HG02840 (cell line): ENCODE results near the gene QSOX1.

ENCODE experiments used
- ATAC-seq: cut with Tn5 transposase; IDR thresholded peaks from one replicate; pipeline ENCODE4 v1.9.1; 2021; ENCODE audit warnings: mild to moderate bottlenecking, moderate library complexity, moderate number of reproducible peaks; ENCODE audit not compliant: unreplicated experiment, low FRiP score

The QSOX1 gene

GRCh38 chr1:180230791-180231505 is 76.3 kb downstream of the QSOX1 start:
- no peak for ATAC-seq

DNA sequence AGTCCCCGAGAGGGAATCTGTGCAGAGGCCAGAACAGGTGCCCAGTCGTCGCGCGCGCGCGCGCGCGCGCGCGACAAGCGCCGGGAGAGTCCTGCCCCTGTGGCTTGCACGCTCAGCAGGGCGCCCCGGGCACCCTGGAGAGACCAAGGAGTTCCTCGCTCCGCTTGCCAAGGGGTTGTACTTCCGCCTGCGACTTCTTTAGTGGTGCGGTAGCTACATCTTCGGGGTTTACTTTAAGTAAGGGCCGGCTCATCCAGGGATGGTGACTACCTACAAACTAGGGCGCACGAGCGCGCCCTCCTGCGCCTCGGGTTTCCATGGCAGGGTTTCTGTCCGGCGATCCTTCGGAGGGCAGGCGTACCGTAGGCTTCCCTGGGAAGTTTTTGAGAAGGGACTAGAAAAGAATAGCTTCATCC is 76.8 kb downstream of the QSOX1 start:
- ATAC-seq = no peak

DNA sequence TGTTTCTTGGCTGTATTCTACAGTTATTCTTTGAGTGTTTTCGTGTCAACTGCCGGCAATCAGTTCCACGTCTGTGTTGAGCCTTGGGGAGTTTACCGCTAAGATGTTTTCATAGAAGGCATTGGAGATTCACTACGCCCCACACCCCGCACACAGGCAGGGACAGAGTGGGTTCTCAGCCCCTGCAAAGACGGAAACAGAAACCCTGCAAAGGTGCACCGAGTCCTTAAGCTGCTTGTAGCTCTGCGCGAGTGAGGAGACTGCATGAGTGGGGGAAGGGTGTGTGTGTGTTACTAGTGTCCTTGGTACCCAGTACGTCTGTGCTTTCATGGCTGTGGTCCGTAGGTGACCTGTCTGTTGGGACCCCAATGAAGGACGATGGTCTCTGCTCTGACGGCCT is 77.3 kb downstream of the QSOX1 start:
- ATAC-seq = no peak

- no peak for ATAC-seq
Measured at GRCh38 chr1:180232521-180233043, 77.9 kb downstream of the QSOX1 start.

DNA sequence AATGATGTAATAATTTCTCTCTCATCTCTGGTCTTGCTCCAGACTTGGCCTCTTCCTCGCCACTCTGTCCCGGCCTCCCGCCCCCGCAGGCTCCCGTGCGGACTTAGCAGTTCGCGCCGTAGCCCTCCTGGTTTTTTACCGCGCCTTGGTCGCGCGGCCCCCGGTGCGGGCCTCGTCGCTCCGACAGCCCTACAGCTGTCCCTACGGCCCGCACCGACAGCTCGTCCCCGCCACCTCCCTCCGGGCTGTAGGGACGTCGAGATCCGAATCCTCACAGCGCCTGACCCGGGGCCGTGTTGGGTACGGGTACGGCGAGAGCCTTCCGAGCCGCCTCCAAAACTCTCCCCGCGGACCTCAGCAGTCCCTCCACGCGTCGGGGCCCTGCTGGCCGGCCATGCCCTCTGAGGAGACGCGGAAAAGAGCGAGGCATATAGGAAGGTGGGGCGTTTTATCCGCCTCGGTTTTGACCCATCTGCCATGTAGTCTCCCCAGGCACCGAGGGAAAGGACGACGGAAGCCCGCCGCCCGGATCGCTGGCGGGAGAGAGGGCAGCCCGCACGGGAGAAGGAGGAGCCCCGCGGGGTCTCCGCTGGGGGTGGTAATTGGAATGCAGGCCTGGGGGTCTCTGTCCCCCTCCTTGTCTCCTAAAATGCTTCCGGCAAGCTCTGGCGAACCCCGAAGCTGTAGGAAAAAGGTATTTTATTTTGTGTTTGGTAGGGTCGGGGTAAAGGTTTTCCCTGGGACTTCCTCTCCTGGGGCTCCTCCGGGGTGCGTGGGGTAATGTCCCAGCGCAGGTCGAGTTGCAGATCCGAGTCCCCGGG is 78.7 kb downstream of the QSOX1 start:
- no peak for ATAC-seq

DNA sequence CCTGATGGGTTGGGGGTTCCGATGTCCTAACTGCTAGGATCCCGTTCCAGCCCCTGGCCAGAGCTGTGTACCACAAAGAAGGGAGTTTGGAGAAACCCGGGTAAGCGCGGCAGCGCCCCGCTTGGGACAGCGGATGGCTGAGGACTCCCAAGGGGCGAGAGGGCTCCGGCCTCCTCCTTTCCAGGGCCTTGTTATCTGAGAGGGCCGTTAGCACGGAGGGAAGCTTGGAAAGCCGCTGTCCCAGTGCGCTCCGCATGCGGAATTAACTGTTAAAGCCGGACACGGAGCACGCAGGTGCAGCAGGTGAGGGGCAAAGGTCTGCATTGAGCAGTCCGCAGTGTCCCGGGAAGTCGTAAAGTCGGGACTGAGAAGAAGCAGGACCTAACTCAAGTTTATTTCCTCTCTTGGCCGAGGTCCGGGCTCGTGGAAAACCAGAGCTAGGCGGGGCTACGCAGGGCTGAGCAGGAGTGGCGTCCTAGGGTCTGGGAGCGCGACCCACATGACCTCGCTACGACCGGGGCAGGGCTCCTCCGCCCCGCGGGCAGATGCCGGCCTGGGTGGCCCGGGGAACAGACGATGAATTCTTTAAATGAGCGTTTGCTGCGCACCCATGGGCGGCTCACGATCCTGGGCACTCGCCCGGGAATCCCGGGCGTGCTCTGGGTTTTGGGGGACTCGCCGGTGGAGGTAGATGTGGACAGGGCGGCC is 79.9 kb downstream of the QSOX1 start:
- ATAC-seq = no peak

DNA sequence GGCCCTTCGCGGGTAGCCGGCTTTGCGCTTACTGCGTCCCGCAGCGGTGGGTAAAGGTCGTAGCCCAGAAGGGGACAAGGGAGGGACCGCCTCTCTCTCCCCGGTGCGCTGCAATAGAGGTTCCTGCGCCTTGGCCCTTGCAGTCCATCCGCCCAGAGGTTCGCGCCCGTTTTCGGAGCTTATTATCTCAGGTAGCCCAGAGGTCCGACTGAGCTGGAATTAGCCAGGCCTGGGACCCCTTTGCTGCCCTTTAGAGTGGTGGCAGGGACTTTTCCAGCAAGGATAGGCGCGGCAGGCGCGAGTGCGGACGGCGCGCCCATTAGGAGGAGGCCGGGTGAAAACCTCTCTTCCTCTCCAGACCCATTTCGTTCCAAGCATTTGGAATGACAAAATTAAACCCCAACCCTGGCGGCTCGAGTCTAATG is 80.4 kb downstream of the QSOX1 start:
- no peak for ATAC-seq

- no peak for ATAC-seq
Measured at GRCh38 chr1:180235502-180236239, 81.0 kb downstream of the QSOX1 start.

DNA sequence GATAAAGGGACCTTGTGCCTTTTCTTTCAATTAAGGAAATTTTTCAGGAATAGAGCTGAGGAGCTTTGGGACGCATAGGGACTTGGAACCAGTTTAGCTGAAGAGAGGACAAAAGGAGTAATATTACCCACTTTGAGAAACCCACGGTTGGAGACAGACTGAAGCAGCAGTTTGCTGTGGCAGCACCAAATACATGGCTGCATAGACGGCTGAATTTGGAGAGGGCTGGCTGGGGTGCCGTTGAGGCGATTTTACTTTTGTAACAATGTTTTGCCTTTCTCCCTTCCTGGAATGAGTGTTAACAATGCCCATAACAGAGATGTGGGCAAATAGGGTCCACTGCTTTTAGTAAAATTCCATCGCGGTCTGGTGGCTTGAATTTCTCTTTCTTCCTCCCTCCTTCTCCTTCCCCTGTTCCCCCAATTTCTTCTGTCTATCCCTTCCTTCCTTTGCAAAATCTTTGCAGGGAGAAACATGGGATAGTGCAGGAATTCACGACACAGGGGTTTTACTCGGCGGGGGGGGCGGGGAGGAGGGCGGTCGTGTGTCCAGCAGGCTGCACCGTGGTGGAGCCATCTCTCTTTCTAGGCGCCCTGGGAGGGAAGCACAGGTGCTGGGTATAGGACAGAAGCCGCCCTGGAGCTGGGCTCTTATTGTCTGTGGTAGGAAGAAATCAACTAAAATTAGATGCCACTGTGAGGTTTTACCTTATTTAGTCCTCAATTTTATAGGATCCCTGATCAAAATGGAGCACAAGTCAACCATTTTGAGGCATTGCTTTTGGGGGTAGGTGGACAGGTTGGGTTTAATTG is 82.2 kb downstream of the QSOX1 start:
- no peak for ATAC-seq

DNA sequence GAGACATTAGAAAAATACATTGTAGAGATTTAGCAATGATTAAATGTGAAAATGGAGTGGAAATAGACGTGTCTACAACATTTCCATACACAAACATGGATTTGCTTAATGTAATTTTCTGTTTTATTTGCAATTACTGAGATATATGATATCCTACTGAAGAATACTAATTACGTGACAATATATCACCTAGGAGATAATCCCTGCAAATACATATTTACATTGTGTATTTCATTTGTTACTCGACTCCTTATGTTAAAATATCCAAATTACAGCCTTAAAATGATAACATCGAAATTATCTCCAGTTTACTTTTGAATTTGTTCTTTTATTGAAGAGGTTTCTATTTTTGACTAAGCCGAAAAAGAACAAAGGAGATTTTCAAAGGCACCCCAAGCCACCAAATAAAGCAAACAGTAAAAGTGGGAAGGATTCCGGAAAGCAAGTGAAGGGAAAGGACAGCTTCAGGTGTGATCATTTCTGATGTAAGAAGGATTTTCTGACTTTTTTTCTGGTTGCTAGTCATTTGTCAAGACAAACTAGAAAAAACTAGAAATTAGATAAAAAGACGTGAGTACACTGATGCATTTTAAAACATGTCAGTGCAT is 83.3 kb downstream of the QSOX1 start:
- no peak for ATAC-seq

DNA sequence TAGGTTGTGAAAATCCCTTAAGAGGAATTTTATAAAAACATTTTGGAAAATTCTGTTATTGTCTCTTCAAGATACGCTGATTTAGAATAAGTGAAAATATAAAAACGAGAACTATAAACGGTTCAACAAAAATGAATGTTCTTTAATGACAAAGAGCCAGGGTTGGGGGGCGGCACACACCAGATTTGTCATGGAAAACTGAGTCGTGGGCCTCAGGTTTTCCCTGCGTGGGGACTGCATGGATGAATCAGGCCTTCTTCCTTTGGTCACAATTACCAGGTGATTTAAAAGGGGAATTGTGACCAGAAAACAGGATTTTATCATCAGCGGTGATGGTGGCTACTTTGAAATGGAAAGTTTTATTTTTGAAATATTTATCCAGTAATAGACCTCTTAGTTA is 84.0 kb downstream of the QSOX1 start:
- ATAC-seq = no peak

GRCh38 chr1:180239145-180240096 is 84.8 kb downstream of the QSOX1 start:
- no peak for ATAC-seq

DNA sequence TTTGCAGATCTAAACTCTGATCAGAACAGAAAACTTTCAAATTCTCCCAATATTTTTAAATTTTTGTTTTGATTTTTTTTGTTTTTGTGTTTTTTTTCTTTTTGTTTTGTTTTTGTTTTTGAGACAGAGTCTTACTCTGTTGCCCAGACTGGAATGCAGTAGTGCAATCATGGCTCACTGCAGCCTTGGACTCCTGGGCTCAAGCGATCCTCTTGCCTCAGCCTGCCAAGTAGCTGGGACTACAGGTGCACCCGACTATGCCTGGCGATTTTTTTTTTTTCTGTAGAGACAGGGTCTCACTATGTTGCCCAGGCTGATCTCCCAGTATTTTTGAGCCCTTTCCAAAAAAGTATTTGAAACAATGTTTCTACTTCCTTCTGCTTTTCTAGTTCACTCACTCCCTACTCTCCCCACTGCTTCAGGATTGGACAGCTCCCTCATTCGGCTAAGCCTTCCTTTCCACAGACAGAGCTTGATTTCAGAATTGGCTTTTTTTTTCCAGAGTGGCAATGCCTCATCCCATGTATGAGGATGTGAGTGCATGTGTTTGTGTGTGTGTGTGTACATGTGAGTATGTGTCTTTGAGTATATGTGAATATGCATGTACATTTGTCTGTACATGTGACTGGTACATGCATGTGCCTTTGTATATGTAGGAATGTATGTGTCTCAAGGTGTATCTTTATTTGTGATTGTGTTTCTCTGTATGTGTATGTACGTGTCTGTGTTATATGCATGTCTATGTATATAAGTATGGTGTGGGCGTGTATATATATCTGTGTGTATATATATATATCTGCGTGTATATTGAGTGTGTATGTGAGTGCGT is 87.3 kb downstream of the QSOX1 start:
- ATAC-seq = no peak

DNA sequence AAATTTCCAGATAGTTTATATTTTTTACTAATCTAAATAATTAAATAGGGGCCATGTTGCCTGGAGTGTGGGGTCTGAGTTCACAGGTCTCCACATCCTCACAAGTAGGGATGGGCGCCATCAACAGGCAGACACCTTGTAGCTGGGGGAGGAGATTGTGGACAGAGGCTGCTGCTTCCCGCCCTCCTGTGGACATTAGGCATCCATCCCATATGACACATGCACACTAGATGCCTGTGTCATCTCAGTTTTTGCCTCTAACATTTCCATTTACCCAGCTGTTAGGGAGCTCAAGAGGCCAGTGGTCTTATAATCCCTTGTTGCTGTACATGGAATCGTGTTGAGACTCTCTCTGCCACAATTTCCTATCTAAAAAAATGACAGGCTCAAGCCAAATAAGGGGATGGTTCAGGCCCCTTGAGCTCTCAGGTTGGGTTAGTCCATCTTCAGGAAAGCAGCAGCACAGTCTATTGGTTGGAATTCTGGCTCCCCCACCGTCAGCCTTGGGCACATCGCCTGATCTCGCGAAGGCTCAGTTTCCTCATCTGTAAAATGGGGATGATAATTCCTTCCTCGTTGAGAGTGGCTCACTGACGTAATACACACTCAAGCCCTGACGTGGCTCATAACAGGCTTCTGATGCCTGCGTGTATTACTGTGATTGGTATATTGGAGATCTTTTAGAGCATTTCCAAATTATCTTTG is 89.0 kb downstream of the QSOX1 start:
- ATAC-seq = no peak

GRCh38 chr1:180244840-180245239 is 90.2 kb downstream of the QSOX1 start:
- ATAC-seq = no peak

DNA sequence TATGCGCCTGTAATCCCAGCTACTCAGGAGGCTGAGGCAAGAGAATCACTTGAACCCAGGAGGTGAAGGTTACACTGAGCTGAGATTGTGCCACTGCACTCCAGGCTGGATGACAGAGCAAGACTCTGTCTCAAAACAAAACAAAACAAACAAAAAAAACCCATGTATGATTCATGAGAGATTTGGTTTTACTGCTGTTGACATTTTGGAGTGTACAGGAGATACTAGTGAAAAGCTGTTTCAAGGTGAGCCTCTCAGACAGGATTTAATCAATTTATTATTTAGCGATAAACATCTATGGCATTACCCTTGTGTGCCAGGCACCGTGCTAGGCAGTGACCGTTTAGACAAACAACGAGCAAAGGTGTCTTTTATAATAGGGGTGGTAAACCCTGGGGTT is 91.9 kb downstream of the QSOX1 start:
- no peak for ATAC-seq

DNA sequence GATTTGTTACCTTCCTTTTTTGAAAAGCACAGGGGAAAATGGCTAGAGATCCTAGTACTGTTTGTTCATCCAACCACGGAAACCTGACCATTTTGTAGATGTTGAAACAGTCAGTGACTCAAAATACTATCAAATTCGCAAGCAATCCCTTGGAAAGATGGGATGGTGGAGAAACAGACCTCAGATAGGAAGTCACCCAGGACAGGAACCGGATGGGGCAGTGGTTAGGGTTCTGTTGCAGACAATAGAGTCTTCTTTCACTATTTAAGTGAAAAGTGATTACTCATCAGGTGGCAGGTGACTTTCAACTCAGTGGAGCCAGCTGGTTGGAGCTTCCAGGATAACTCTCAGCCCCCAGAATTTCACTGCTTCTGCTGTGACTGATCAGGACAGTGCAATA is 92.4 kb downstream of the QSOX1 start:
- ATAC-seq = no peak
